PFSK-1 (cell line): ENCODE results near the gene OR4B1.

ENCODE experiments used
- POLR2AphosphoS5 ChIP-seq: IDR thresholded peaks from 2 replicates; pipeline ENCODE4 v1.6.1; 2012; ENCODE audit warnings: low read depth, mild to moderate bottlenecking, control low read depth, low read length, moderate library complexity
- REST ChIP-seq, 2 experiments: IDR thresholded peaks; 2 replicates each; pipeline versions ENCODE4 v1.6.1 to v1.8.0; 2011 to 2012; ENCODE audit warnings: low read depth in 2 of 2, low read length in 2 of 2, control low read depth in 1 of 2, inconsistent platforms in 1 of 2, mild to moderate bottlenecking in 1 of 2, moderate library complexity in 1 of 2; ENCODE audit not compliant: insufficient read depth in 1 of 2

DNA sequence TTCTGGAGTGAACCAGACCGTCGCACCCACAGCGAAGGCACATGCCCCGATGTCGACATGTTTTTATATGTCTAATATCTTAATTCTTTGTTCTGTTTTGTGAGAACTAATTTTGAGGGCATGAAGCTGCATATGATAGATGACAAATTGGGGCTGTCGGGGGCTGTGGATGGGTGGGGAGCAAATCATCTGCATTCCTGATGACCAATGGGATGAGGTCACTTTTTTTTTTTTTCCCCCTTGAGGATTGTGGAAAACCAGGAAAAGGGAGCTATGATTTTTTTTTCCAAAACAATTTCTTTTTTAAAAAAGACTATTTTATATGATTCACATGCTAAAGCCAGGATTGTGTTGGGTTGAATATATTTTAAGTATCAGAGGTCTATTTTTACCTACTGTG is 49.2 kb upstream of the OR4B1 start:
- TF ChIP-seq REST (IDR thresholded peaks at IDR 0.05; ENCODE audit: insufficient read depth in 1 of 2, low read depth in 2 of 2, low read length in 2 of 2) (no peak), POLR2AphosphoS5 (no peak)
